Ovary (tissue), 9 donors: ENCODE data around the gene SEMA3G. TPM values are rescaled to one million over a fixed set of nuclear protein-coding genes. Genes with fewer than 3 reads are reported as not detected.

ENCODE experiments used
- DNase-seq, 5 donors: peaks; one replicate each; pipeline ENCODE4 v3.0.0-alpha.2; 2019 to 2020
- H3K27ac ChIP-seq, 2 donors: fragments of 200-600 bp; one replicate each; pipeline versions ENCODE4 v1.5.1 to v1.8.0; 2019 to 2022
- H3K27me3 ChIP-seq: fragments of 200-600 bp; one replicate; pipeline ENCODE4 v1.8.0; 2022
- H3K36me3 ChIP-seq: fragments of 200-600 bp; sonication (generic); one replicate; pipeline ENCODE4 v1.5.1; 2019
- H3K4me1 ChIP-seq: one replicate; pipeline ENCODE4 v1.8.1; 2013; ENCODE audit warnings: mild to moderate bottlenecking, moderate library complexity; ENCODE audit not compliant: insufficient read depth
- H3K4me3 ChIP-seq: fragments of 200-600 bp; sonication (generic); one replicate; pipeline ENCODE4 v1.5.1; 2017
- H3K9me3 ChIP-seq, 2 donors: fragments of 200-600 bp in 1 of 2; sonication (generic) in 1 of 2; one replicate each; pipeline versions ENCODE4 v1.5.1 to v1.8.1; 2013 to 2019; ENCODE audit warnings: mild to moderate bottlenecking in 1 of 2, moderate library complexity in 1 of 2
- CTCF ChIP-seq, 3 donors: fragments of 450-650 bp in 2 of 3; fragments of 200-600 bp in 1 of 3; IDR thresholded peaks; one replicate each; pipeline versions ENCODE4 v1.5.1 to v1.8.0; 2016 to 2022; ENCODE audit warnings: antibody characterized with exemption in 3 of 3, mild to moderate bottlenecking in 1 of 3
- EP300 ChIP-seq: sonication (generic); formaldehyde crosslinking; IDR thresholded peaks from one replicate; pipeline ENCODE4 v1.6.1; 2017; ENCODE audit warnings: antibody characterized with exemption
- POLR2A ChIP-seq: fragments of 450-650 bp; IDR thresholded peaks from one replicate; pipeline ENCODE4 v1.6.1; 2017; ENCODE audit warnings: antibody characterized with exemption, mild to moderate bottlenecking, moderate library complexity
- WGBS, 3 donors: extraction: QIAGEN DNeasy Blood & Tissue Kit in 1 of 3; methylation state at CpG; one replicate each; pipeline versions ENCODE4 v1.1.5 to v1.1.7; 2013 to 2017; 5-methylcytosine and 5-hydroxymethylcytosine counted together
- intact Hi-C, 4 donors: fragments of 100-400 bp; cut with DNase I; formaldehyde crosslinking; loops; one replicate each; pipeline versions ENCODE4 v1.11.0 to v1.15.1; 2022 to 2023
- polyA plus RNA-seq, 2 donors: library from polyadenylated mRNA; stranded (reverse); fragments of 200-250 nt in 1 of 2; fragments of 350-450 nt in 1 of 2; fragmentation: Illumina TruSeq in 1 of 2; extraction: RNeasy Lipid Tissue Mini Kit (QIAGEN cat#74804) in 1 of 2; gene quantifications; one replicate each; pipeline ENCODE4 v1.2.3, GENCODE V29; 2013 to 2014
- total RNA-seq, 7 donors: library from RNA; depleted of rRNA in 2 of 7; stranded (reverse); fragments of >200 nt in 2 of 7; fragmentation: NEBNext Ultra II Directional in 3 of 7; extraction: Animal tissue kit (Norgen Biotek cat#: 25700) in 3 of 7; gene quantifications; one replicate each; pipeline versions ENCODE4 v1.1.0 to v1.2.4, GENCODE V29; 2016 to 2023
- donor health status: DM: no; HTN: no; CAD: no; lungs with moderate emphysema.
- donor health status: DM: no; HTN: no; CAD: no.
- donor health status: Bipolar disorder and iron deficiency.
- donor health status: DM: yes; HTN: yes; CAD: no.
- donor health status: DM: no; HTN: no; CAD: no.
- donor health status: DM: yes; HTN: yes; CAD: no.

SEMA3G gene
- total and polyA plus RNA-seq, 9 donors: 1.5 to 12.3 (median 4.6) TPM

DNA sequence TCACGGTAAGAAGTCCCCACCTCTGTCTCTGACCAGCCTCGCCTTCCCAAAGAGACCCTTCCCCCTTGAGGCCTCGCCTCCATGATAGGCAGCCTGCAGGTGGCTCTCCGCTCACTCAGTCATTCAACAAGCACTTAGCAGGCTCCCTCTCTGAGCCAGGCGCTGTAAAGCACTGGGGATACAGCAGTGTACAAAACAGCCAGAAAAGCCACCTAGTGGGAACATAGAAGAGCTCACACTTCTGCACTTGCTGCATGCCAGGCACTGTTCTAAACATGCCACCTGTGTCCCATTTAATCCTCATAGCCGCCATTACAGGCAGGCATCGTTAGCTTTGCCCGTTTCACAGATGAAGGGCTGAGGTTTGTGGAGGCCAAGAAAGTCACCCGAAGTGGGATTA lies 56.0 kb downstream of the SEMA3G start:
- H3K27ac ChIP-seq: no peak overlapping the region
- 92 to 97% (median 94%) methylated on average over 9 of the region's 9 CpGs for whole genome bisulfite sequencing, 3 donors
- TF ChIP-seq CTCF (IDR thresholded peaks at IDR 0.05): no peak
- TF ChIP-seq EP300: no peak
- TF ChIP-seq POLR2A: no peak
- no peaks in the 10 kb centered on the region for H3K4me1 ChIP-seq
- no peaks in the 10 kb centered on the region for H3K27me3 ChIP-seq
- H3K36me3 ChIP-seq: no peaks in the 10 kb centered on the region
- intact Hi-C loops: no loop called here
- no peaks in the 10 kb centered on the region for H3K9me3 ChIP-seq
- DNase-seq: no peak
- no peak overlapping the region for H3K4me3 ChIP-seq

GRCh38 chr3:52388348-52388821 lies 56.5 kb downstream of the SEMA3G start:
- no peaks in the 10 kb centered on the region for H3K36me3 ChIP-seq
- H3K4me3 ChIP-seq: no peak overlapping the region
- intact Hi-C loops: no loop called here

DNA sequence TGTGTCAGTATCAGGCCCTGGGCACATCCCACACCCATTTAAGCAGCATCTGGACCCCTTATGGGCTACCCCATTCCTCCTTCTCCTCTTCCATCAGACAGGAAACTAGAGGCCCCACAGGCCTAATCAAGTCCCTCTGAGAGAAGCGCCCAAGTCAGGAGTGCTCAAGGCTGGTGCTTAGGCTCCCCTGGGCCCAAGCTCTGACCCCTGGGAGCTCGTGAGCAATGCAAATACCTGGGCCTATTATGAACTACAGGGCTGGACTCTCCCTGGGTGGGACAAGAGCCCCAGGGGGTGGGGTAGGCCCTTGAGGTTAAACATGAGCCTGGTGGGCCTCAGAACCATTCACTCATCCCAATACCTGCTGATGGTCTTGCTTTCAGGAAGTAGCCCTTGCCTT lies 57.4 kb downstream of the SEMA3G start:
- Histone ChIP-seq H3K4me3 (no peak overlapping the region), H3K36me3 (no peaks in the 10 kb centered on the region), H3K4me1 (no peaks in the 10 kb centered on the region), H3K27me3 (no peaks in the 10 kb centered on the region), H3K27ac (no peak overlapping the region), H3K9me3 (no peaks in the 10 kb centered on the region)
- 90 to 100% (median 96%) methylated on average over 2 of the region's 2 CpGs for WGBS, 3 donors
- intact Hi-C loops: no loop called here
- no peak for DNase-seq
- TF ChIP-seq CTCF (IDR thresholded peaks at IDR 0.05) (no peak), POLR2A (no peak), EP300 (no peak)

More at GRCh38 chr3:52388348-52388821, 56.5 kb downstream of the SEMA3G start:
- no peak for DNase-seq
- Histone ChIP-seq H3K4me1 (no peaks in the 10 kb centered on the region), H3K27ac (no peak overlapping the region), H3K9me3 (no peaks in the 10 kb centered on the region), H3K27me3 (no peaks in the 10 kb centered on the region)
- TF ChIP-seq EP300: no peak
- TF ChIP-seq POLR2A: no peak
- TF ChIP-seq CTCF (IDR thresholded peaks at IDR 0.05): no peak
- 70 to 77% (median 75%) methylated on average over 18 of the region's 18 CpGs for WGBS, 3 donors

GRCh38 chr3:52385157-52385556 lies 59.7 kb downstream of the SEMA3G start:
- TF ChIP-seq EP300 (no peak), CTCF (IDR thresholded peaks at IDR 0.05) (no peak), POLR2A (no peak)
- Histone ChIP-seq H3K9me3 (no peaks in the 10 kb centered on the region), H3K27ac (no peak overlapping the region), H3K4me1 (no peaks in the 10 kb centered on the region), H3K27me3 (no peaks in the 10 kb centered on the region), H3K36me3 (no peaks in the 10 kb centered on the region), H3K4me3 (no peak overlapping the region)
- intact Hi-C loops: no loop called here
- WGBS, 3 donors: 64 to 76% (median 71%) methylated on average over 10 of the region's 10 CpGs
- no peak for DNase-seq
